Cerebellar cortex (tissue), 1 donor: ENCODE data around the gene IYD.
"Not testable (repeated sequence)": the region's sequence is repeated elsewhere in the genome, so short reads cannot be mapped to it uniquely, and the experiment has no call there.

Source experiments
- DNase-seq: peaks from one replicate; pipeline ENCODE4 v3.0.0-alpha.2; 2015; ENCODE audit warnings: low spot score

Gene IYD

GRCh38 chr6:150352321-150353296 is 16.2 kb upstream of the IYD start:
- no peak for DNase-seq

GRCh38 chr6:150353445-150353844 is 15.4 kb upstream of the IYD start:
- DNase-seq, result no peak

GRCh38 chr6:150354754-150355571 is 13.8 kb upstream of the IYD start:
- no peak for DNase-seq

GRCh38 chr6:150355932-150356331 is 12.9 kb upstream of the IYD start:
- no peak for DNase-seq

GRCh38 chr6:150361876-150362275 is 6.9 kb upstream of the IYD start:
- DNase-seq, result no peak

DNA sequence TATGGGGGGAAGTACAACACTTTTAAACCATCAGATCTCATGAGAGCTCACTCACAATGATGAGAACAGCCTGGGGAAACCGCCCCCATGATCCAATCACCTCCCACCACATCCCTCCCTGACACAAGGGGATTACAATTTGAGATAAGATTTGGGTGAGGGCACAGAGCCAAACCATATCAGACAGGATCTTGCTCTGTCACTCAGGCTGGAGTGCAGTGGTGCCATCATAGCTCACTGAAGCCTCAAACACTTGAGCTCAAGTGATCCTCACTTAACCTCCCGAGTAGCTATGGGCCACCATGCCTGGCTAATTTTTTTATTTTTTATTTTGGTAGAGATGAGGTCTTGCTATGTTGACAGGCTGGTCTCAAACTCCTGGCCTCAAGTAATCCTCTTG is 5.1 kb upstream of the IYD start:
- DNase-seq, result no peak

DNA sequence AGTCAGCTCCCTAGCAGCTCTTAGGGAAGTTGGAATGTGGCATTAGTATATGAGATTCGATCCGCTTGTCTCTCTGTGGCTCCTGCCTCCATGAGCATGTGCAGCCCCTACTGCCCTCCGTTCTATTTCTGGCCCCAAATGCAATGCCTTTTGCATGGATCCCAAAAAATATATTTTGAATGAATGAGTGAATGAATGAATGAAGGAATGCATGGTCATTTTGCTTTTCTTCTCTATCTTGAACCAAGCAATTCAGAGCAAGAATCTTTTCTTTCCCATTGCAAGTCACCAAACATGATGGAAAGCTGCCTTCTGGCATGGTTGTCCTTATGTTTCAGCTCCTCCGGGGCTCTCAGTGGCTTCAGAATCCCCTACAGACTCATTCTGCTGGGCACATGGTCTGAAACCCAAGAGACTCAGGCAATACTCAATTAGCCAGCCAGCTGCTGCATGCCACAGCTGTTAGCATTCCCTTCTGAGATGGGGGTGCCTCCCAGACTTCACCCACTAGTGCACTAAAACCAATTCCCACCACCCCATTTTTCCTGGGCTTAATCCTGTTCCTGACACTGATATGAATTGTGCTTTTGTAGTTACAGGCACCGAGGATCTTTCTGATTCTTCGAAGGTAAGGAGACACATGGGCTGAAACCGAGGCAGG is 2.6 kb upstream of the IYD start:
- no peak for DNase-seq

GRCh38 chr6:150369408-150369807 is 596 bp downstream of the IYD start:
- no peak for DNase-seq

- DNase-seq, result no peak
Measured at GRCh38 chr6:150370112-150370511, 1.3 kb downstream of the IYD start.

- no peak for DNase-seq
Measured at GRCh38 chr6:150371356-150371755, 2.5 kb downstream of the IYD start.

- DNase-seq, result no peak
Measured at GRCh38 chr6:150372051-150372450, 3.2 kb downstream of the IYD start.

DNA sequence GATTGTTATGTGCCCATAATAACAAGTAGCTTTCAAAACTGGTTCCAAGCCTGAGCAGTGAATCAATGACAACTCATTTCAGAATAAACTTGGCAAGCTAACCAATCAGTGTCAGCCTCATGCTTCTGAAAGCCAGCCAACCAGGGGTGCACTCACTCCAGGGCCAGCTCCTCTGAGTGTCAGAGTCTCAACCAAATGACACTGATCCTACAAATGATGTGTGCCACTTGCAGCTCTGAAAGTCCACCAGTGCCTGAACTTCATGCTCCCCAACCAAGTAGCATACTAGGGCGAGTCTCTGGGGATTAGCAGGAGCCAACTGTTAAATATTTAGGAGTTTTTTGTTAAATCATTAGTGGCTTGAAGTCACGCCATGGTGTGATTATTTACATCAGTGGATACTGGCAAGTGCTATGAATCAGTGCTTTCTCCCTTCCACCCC is 4.5 kb downstream of the IYD start:
- DNase-seq, result no peak

GRCh38 chr6:150374346-150374745 is 5.5 kb downstream of the IYD start:
- not testable (repeated sequence) for DNase-seq

GRCh38 chr6:150377211-150377781 is 8.5 kb downstream of the IYD start:
- no peak for DNase-seq

DNA sequence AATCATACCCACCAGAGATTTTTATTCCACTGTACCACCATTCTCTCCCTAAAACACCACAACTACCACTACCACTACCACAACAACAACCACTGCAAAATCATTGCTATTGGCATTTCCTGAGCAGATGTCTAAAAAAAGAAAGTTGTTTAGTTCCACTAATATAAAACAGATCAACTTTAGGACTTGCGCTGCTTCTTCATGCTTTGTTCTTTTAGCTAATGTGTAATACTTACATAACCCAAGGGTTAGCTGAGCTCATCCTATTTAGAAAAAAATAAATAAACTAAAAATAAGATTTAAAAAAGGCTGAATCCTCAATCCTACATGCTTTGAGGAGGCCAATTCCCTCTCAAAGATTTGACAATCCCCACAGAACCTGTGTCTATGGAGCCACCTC is 11.4 kb downstream of the IYD start:
- no peak for DNase-seq

- DNase-seq, result no peak
Measured at GRCh38 chr6:150382171-150382570, 13.4 kb downstream of the IYD start.

- DNase-seq, result no peak
Measured at GRCh38 chr6:150391414-150391813, 22.6 kb downstream of the IYD start.

DNA sequence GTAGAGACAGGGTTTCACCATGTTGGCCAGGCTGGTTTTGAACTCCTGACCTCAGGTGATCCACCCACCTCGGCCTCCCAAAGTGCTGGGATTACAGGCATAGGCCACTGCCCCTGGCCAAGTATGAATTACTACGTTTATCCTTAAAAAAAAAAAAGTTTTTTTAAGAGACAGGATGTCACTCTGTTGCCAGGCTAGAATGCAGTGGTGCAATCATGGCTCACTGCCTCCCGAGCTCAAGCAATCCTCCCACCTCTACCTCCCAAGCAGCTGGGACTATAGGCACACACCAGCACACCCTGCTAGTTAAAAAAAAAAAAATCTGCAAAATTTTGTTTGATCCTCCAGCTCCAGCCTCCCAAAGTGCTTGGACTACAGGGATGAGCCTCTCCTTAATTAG is 23.1 kb downstream of the IYD start:
- DNase-seq, result no peak

GRCh38 chr6:150392452-150393220 is 23.8 kb downstream of the IYD start:
- DNase-seq, result no peak

GRCh38 chr6:150394053-150394898 is 25.5 kb downstream of the IYD start:
- no peak for DNase-seq
